Panc1 (cell line): ENCODE results near the gene ABHD12. TPM values are rescaled to one million over a fixed set of nuclear protein-coding genes. Genes with fewer than 3 reads are reported as not detected.

Experiments used
- ATAC-seq: fragments of 200-7000 bp; cut with Tn5 transposase; 2 replicates; pipeline ENCODE4 v1.9.1; 2020; ENCODE audit warnings: mild to moderate bottlenecking, moderate library complexity
- BruUV-seq: library from RNA; stranded (reverse); fragments of 400-500 nt; replicated peaks from 2 replicates; lab custom pipeline; 2021; lab: Mats Ljungman, UMichigan
- CTCF ChIA-PET: fragments of 300-600 bp; sonication (Branson Sonifier 250); formaldehyde crosslinking; loops from one replicate; lab custom pipeline; 2022; ENCODE audit warnings: antibody characterized with exemption; lab: Charles Lee
- POLR2A ChIA-PET: fragments of 300-600 bp; sonication (Branson Sonifier 250); formaldehyde crosslinking; loops from one replicate; lab custom pipeline; 2022; ENCODE audit warnings: antibody characterized with exemption; lab: Charles Lee
- DNase-seq: peaks from one replicate; pipeline ENCODE4 v3.0.0-alpha.2; 2010; ENCODE audit warnings: low read depth, low spot score
- H3K27ac ChIP-seq: 2 replicates; pipeline ENCODE4 v1.5.1; 2011; ENCODE audit warnings: mild to moderate bottlenecking, low read length, inconsistent platforms
- H3K27me3 ChIP-seq: fragments of 200-500 bp; sonication (Bioruptor generic); 2 replicates; pipeline ENCODE4 v1.6.0; 2014; ENCODE audit warnings: low read length, inconsistent platforms; ENCODE audit not compliant: control insufficient read depth, insufficient read depth
- H3K36me3 ChIP-seq: fragments of 200-500 bp; sonication (Bioruptor generic); 2 replicates; pipeline ENCODE4 v1.5.1; 2014; ENCODE audit warnings: inconsistent platforms, mild to moderate bottlenecking, low read length, moderate library complexity; ENCODE audit not compliant: control insufficient read depth, insufficient read depth
- H3K4me1 ChIP-seq: 2 replicates; pipeline ENCODE4 v1.5.1; 2011; ENCODE audit warnings: inconsistent platforms, mild to moderate bottlenecking, low read length, moderate library complexity; ENCODE audit not compliant: control insufficient read depth, insufficient read depth
- H3K4me3 ChIP-seq, 2 experiments: 2 replicates each; pipeline ENCODE4 v1.5.1; 2011 to 2012; ENCODE audit warnings: low read depth in 2 of 2, low read length in 2 of 2, mild to moderate bottlenecking in 2 of 2, inconsistent platforms in 1 of 2, moderate library complexity in 1 of 2
- H3K9me3 ChIP-seq: fragments of 200-500 bp; sonication (Bioruptor generic); 2 replicates; pipeline ENCODE4 v1.5.1; 2014; ENCODE audit warnings: low read depth, mild to moderate bottlenecking, inconsistent platforms, low read length, moderate library complexity; ENCODE audit not compliant: control insufficient read depth, insufficient read depth
- POLR2AphosphoS5 ChIP-seq: IDR thresholded peaks from 2 replicates; pipeline ENCODE4 v1.6.1; 2012; ENCODE audit warnings: mild to moderate bottlenecking, low read depth, low read length, moderate library complexity
- SIN3A ChIP-seq: IDR thresholded peaks from 2 replicates; pipeline ENCODE4 v1.6.1; 2012; ENCODE audit warnings: low read depth, mild to moderate bottlenecking, low read length, moderate library complexity, borderline replicate concordance; ENCODE audit not compliant: insufficient read depth
- TCF7L2 ChIP-seq: IDR thresholded peaks from 2 replicates; pipeline ENCODE4 v1.6.1; 2011; ENCODE audit warnings: mild to moderate bottlenecking, low read depth, low read length, inconsistent platforms
- in situ Hi-C: cut with HindIII; loops from 2 replicates; pipeline ENCODE4 v1.10.0; 2016; ENCODE audit warnings: low sequenced_read_pairs, low pct_unique_long_range_greater_than_20kb
- intact Hi-C: fragments of 100-400 bp; cut with micrococcal nuclease; formaldehyde crosslinking; loops from one replicate; pipeline ENCODE4 v1.10.0; 2022; ENCODE audit not compliant: unreplicated experiment
- total RNA-seq: library from RNA; stranded (reverse); gene quantifications from one replicate; pipeline ENCODE4 v1.2.1, GENCODE V29; 2021; ENCODE audit not compliant: unreplicated experiment
- TF ChIP-seq, protein P1 (sequence below), 2 experiments: IDR thresholded peaks; 2 replicates each; pipeline ENCODE4 v1.6.1; 2011 to 2012; ENCODE audit warnings: low read depth in 2 of 2, control low read depth in 1 of 2, low read length in 1 of 2, mild to moderate bottlenecking in 1 of 2, moderate library complexity in 1 of 2; ENCODE audit not compliant: insufficient read depth in 1 of 2
- TF ChIP-seq, protein P2 (sequence below): fragments of 450-650 bp; IDR thresholded peaks from 2 replicates; pipeline ENCODE4 v1.5.1; 2017; ENCODE audit warnings: mild to moderate bottlenecking

The ABHD12 gene
- total RNA-seq, 1 experiment from 2014 or later, result 90.9 TPM

GRCh38 chr20:25369529-25369928 lies 21.1 kb downstream of the ABHD12 start:
- TF ChIP-seq POLR2AphosphoS5 (no peak), SIN3A (no peak)
- TF ChIP-seq, protein P1, sequence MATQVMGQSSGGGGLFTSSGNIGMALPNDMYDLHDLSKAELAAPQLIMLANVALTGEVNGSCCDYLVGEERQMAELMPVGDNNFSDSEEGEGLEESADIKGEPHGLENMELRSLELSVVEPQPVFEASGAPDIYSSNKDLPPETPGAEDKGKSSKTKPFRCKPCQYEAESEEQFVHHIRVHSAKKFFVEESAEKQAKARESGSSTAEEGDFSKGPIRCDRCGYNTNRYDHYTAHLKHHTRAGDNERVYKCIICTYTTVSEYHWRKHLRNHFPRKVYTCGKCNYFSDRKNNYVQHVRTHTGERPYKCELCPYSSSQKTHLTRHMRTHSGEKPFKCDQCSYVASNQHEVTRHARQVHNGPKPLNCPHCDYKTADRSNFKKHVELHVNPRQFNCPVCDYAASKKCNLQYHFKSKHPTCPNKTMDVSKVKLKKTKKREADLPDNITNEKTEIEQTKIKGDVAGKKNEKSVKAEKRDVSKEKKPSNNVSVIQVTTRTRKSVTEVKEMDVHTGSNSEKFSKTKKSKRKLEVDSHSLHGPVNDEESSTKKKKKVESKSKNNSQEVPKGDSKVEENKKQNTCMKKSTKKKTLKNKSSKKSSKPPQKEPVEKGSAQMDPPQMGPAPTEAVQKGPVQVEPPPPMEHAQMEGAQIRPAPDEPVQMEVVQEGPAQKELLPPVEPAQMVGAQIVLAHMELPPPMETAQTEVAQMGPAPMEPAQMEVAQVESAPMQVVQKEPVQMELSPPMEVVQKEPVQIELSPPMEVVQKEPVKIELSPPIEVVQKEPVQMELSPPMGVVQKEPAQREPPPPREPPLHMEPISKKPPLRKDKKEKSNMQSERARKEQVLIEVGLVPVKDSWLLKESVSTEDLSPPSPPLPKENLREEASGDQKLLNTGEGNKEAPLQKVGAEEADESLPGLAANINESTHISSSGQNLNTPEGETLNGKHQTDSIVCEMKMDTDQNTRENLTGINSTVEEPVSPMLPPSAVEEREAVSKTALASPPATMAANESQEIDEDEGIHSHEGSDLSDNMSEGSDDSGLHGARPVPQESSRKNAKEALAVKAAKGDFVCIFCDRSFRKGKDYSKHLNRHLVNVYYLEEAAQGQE (IDR thresholded peaks at IDR 0.05; ENCODE audit: insufficient read depth in 1 of 2, low read depth in 2 of 2, low read length in 1 of 2), result no peak
- ATAC-seq, result no peak
- H3K4me1 ChIP-seq, result no peaks in the 10 kb centered on the region
- intact Hi-C loops, result no loop called here
- CTCF ChIA-PET, result interaction anchor here (0.6 kb wide), 1 partner anchor 22 kb away, joined by 5 read pairs; no protein-coding TSS in a partner anchor
- no peaks in the 10 kb centered on the region for H3K36me3 ChIP-seq
- POLR2A ChIA-PET, result no interaction called here
- no TSS peak for BruUV-seq
- in situ Hi-C loops, result no loop called here
- H3K4me3 ChIP-seq, result no peak overlapping the region
- DNase-seq, result no peak
- no peaks in the 10 kb centered on the region for H3K9me3 ChIP-seq
- H3K27me3 ChIP-seq, result no peaks in the 10 kb centered on the region
- no peak overlapping the region for H3K27ac ChIP-seq

DNA sequence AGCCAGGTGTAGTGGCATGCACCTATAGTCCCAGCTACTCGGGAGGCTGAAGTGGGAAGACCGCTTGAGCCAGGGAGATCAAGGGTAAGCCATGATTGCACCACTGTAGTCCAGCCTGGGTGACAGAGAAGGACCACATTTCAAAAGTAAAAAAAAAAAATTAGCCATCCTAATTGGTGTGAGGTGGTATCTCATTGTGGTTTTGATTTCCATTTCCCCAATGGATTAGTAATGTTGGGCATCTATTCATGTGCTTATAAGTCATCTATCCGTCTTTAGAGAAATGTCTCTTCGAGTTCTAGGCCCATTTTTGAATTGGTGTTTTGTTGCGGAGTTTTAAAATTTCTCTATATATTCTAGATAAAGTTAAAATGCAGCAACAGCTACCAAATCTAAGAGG lies 21.7 kb downstream of the ABHD12 start:
- ATAC-seq (no peak), DNase-seq (no peak)
- no TSS peak for BruUV-seq
- no peaks in the 10 kb centered on the region for H3K36me3 ChIP-seq
- TF ChIP-seq, protein P2, sequence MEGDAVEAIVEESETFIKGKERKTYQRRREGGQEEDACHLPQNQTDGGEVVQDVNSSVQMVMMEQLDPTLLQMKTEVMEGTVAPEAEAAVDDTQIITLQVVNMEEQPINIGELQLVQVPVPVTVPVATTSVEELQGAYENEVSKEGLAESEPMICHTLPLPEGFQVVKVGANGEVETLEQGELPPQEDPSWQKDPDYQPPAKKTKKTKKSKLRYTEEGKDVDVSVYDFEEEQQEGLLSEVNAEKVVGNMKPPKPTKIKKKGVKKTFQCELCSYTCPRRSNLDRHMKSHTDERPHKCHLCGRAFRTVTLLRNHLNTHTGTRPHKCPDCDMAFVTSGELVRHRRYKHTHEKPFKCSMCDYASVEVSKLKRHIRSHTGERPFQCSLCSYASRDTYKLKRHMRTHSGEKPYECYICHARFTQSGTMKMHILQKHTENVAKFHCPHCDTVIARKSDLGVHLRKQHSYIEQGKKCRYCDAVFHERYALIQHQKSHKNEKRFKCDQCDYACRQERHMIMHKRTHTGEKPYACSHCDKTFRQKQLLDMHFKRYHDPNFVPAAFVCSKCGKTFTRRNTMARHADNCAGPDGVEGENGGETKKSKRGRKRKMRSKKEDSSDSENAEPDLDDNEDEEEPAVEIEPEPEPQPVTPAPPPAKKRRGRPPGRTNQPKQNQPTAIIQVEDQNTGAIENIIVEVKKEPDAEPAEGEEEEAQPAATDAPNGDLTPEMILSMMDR, result no peak
- TF ChIP-seq SIN3A (no peak), POLR2AphosphoS5 (no peak), TCF7L2 (no peak)
- TF ChIP-seq, protein P1 (IDR thresholded peaks at IDR 0.05; ENCODE audit: insufficient read depth in 1 of 2, low read depth in 2 of 2, low read length in 1 of 2), result no peak
- in situ Hi-C loops (no loop called here), intact Hi-C loops (no loop called here)
- ChIA-PET CTCF (interaction anchor here (0.6 kb wide), 1 partner anchor 23 kb away, joined by 5 read pairs; no protein-coding TSS in a partner anchor), POLR2A (no interaction called here)
- H3K4me3 ChIP-seq, result no peak overlapping the region
- no peaks in the 10 kb centered on the region for H3K27me3 ChIP-seq
- no peaks in the 10 kb centered on the region for H3K9me3 ChIP-seq
- no peak overlapping the region for H3K27ac ChIP-seq
- H3K4me1 ChIP-seq, result no peaks in the 10 kb centered on the region
